ENCODE results near the gene TMPRSS9.

- TF ChIP-seq GATA3 (IDR thresholded peaks at IDR 0.05; ENCODE audit: low read depth, low read length) (no peak), GATA2 (IDR thresholded peaks at IDR 0.05; ENCODE audit: low read depth, low read length) (no peak)
Measured at GRCh38 chr19:2434721-2435265, 74.7 kb downstream of the TMPRSS9 start.

Measured in SH-SY5Y (cell line).